Stromal cell of bone marrow (primary cell): Measurements from ENCODE around the gene LAMC3.
"Not testable (repeated sequence)": the region's sequence is repeated elsewhere in the genome, so short reads cannot be mapped to it uniquely, and the experiment has no call there.

Experiments used
- DNase-seq: peaks from one replicate; pipeline ENCODE4 v3.0.0-alpha.2; 2012; ENCODE audit warnings: low read depth

LAMC3 gene

GRCh38 chr9:131028931-131029573, 20.1 kb downstream of the LAMC3 start:
- DNase-seq, result no peak

GRCh38 chr9:131029574-131029952, 20.6 kb downstream of the LAMC3 start:
- no peak for DNase-seq

- no peak for DNase-seq
These were observed 21.4 kb downstream of the LAMC3 start for GRCh38 chr9:131030239-131031004.

GRCh38 chr9:131031005-131031641, 22.1 kb downstream of the LAMC3 start:
- DNase-seq, result no peak

- DNase-seq, result no peak
These were observed 22.6 kb downstream of the LAMC3 start for GRCh38 chr9:131031642-131032005.

- DNase-seq, result no peak
These were observed 23.4 kb downstream of the LAMC3 start for GRCh38 chr9:131032384-131032783.

- no peak for DNase-seq
These were observed 24.6 kb downstream of the LAMC3 start for GRCh38 chr9:131033269-131034224.

GRCh38 chr9:131034268-131034667, 25.3 kb downstream of the LAMC3 start:
- no peak for DNase-seq

- DNase-seq, result not testable (repeated sequence)
These were observed 25.8 kb downstream of the LAMC3 start for GRCh38 chr9:131034749-131035148.

- DNase-seq, result no peak
These were observed 26.6 kb downstream of the LAMC3 start for GRCh38 chr9:131035548-131035947.

- DNase-seq, result no peak
These were observed 27.1 kb downstream of the LAMC3 start for GRCh38 chr9:131036071-131036470.

- DNase-seq, result no peak
These were observed 27.8 kb downstream of the LAMC3 start for GRCh38 chr9:131036529-131037334.

- DNase-seq, result no peak
These were observed 28.6 kb downstream of the LAMC3 start for GRCh38 chr9:131037335-131038255.

GRCh38 chr9:131038256-131039128, 29.5 kb downstream of the LAMC3 start:
- DNase-seq, result no peak

GRCh38 chr9:131039129-131039954, 30.4 kb downstream of the LAMC3 start:
- DNase-seq, result no peak

- no peak for DNase-seq
These were observed 33.7 kb downstream of the LAMC3 start for GRCh38 chr9:131042666-131043065.

GRCh38 chr9:131043087-131043486, 34.1 kb downstream of the LAMC3 start:
- DNase-seq, result no peak

- no peak for DNase-seq
These were observed 34.7 kb downstream of the LAMC3 start for GRCh38 chr9:131043646-131044045.
